CD4-positive, alpha-beta T cell treated with Interferon alpha-2 for 1 hour (primary cell): ENCODE data around the gene ACIN1.

Experiments used
- DNase-seq, 2 donors: peaks; one replicate each; pipeline ENCODE4 v3.0.0-alpha.2; 2020 to 2022

Gene ACIN1

DNA sequence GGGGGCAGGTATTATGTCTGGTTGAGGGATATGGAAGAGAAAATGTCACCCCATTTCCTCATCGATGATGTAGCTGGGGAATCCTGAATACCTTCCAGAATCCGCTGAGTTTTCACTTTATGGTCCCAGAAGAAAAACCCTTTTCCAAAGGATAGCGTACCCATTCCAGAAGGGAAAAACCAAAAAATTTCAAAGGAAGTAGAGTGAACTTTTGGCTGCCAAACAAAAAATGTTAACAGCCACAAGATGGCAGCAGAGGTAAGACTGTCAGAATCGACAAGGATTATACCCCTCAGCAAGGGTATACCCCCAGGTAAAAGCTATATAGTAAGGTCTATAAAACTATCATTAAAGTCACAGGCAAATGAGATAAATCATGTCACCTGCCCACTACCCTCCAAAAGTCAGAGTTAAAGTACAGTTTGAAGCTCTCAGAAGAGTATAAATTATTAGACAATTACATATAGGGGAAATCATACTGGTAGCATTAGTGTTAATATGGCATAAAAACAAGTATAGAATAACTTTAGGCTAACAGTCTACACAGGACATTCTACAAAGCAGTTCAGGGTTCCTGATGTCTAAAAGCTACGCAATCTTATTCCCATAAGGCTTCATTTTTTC, 18.0 kb downstream of the ACIN1 start:
- DNase-seq: peak in 1 of 2 donors; percentile 62

DNA sequence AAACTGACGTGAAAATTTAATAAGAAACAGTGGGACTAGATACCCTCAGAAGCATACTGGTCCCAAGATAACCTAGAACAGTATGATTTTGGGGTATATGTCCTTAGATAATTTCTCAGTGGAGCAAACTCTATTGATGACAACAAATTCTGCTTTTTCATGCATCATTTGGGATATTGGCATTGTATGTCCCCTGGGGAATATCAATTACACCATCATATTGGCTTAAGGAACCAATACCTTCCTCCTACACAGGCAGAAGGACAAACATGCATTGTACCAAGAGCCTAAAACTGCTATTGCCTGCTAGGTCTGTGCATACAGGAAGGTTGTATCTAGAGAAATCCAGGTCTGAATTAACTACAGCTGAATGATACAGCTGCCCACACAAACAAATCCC, 20.0 kb downstream of the ACIN1 start:
- no peak for DNase-seq

GRCh38 chr14:23071921-23072539, 22.9 kb downstream of the ACIN1 start:
- DNase-seq: no peak

GRCh38 chr14:23071244-23071920, 23.6 kb downstream of the ACIN1 start:
- DNase-seq: peak; percentile 72 to 83

- no peak for DNase-seq
These were observed 24.4 kb downstream of the ACIN1 start for GRCh38 chr14:23070262-23071129.

DNA sequence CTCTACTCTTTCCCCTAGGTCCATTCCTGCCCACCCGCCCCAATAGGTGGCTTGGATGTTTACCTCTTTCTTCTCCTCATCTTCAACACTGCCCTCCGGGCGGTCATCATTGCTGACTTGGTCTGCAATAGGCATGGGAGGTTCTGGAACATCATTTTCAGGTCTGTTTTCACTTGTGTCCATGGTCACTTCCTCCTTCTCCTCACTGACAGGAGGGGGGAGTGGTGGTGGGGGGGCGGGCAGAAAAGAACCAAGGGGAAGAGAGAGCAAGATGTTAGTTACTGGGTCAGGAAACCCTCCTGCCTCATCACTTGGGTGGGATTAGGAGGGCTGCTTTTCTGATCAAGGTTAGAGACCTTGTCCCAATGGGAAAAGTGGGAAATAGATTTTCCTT, 25.5 kb downstream of the ACIN1 start:
- no peak for DNase-seq

DNA sequence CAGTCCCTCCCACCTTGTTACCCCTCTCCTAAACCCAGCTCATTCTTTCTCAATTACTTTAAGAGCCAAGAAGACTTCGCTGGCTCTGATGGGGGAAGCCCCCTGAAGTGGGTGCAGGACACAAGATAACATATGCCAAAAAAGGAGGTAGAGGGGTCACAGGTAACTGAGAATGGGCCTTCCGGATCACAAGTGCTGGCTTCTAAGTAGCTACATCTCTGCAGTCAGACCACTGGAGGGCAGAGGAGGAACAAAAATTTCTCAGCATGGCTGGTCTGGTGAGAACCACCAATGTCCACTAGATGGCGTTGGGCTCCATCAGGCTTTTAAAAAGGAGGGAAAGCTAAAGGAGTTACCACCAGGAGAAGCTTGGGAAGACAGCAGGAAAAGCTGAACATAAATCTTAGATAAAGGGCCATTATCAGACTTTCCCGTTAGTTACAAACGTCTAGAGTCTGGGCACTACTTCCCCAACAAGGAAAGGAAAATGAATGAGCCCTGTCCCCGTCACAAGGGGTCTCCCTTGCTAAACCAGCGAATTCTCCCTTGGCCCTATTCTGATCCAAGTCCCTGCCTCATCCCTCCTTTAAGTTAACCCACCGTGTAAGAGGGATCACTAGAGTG, 26.0 kb downstream of the ACIN1 start:
- DNase-seq: peak; percentile 78 to 87

GRCh38 chr14:23067847-23068788, 26.8 kb downstream of the ACIN1 start:
- no peak for DNase-seq

- DNase-seq: no peak
These were observed 27.8 kb downstream of the ACIN1 start for GRCh38 chr14:23066855-23067744.

- no peak for DNase-seq
These were observed 28.6 kb downstream of the ACIN1 start for GRCh38 chr14:23066368-23066767.

DNA sequence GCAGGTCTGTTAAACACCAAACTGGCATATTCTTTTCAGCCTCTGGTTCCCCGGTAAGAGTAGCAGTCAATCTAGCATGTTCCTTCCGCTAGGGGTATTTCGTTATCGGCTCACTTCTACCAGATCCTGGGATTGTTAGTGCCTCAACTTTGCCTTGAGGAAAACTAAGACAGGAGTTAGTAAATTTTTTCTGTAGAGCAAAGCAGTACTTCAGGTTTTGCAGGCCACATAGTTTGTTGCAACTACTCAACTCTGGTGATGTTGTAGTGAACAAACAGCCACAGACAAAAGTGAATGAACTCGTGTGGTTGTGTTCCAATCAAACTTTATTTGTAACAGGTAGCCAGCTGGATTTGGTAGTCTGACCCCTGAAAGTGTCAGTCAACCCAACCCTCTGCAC, 31.3 kb downstream of the ACIN1 start:
- DNase-seq: no peak

- no peak for DNase-seq
These were observed 32.9 kb downstream of the ACIN1 start for GRCh38 chr14:23062002-23062401.

DNA sequence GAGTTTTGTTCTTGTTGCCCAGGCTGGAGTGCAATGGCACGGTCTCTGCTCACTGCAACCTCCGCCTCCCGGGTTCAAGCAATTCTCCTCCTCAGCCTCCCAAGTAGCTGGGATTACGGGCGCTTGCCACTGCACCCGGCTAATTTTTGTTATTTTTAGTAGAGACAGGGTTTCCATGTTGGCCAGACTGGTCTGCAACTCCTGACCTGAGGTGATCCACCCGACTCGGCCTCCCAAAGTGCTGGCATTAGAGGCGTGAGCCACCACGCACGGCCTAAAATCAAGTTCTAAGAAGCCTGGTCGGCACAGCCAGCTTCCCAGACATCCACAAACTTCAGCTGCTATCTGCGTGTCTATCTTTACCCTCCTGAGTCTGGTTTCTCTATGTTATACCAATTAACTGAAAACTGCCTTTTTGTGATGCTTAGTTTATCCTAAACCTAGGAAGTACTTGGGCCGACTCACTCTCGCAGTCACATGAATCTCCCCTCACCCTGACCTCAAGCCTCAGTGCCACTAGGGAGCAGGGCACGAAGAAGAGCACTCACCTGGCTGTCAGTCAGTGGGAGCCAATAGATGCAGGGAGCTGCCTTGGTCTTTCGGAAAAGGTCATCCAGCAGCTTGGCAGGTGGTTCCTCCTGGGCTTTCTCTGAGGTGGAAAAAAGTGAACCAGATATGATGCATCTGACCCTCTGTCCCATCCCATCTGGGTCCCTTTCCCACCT, 34.2 kb downstream of the ACIN1 start:
- no peak for DNase-seq

DNA sequence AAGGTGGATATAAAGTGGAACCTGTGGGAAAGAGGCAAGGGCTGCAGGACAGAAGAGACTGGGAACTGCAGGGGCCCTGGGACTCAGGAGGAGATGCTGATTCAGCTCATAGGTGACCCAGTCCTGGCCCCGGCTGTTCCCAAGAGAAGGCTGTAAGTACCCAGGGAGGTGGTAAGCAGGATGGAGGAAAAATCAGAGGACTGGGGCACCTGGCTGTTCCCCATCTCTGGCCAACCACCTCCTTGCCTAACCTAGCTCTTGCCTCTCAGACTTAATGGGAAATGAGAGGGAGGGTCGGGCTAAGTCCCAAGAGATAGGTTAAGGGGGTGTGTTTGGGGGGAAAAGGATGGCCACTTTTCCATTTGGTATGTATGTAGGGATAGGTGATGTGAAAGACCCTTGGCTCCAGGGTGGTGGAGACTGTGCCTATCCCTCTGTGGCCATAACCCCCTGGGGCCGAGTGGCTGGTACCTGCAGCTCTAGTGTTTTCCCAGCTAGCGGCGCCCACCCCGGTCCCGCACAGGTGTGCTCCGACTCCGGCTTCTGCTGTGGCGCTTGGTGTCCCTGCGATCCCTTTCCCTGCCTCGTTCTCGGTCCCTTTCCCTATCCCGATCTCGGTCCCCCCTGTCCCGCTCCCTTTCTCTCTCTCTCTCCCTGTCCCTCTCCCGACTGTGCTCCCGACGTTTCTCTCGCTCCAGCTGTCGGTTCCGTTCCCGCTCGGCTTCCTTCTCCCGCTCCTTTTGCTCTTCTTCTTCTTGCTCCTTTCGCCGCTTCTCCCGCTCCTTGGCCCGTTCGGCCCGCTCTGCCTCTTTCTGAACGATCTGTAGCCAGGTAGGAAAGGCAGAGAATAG, 36.1 kb downstream of the ACIN1 start:
- no peak for DNase-seq

DNA sequence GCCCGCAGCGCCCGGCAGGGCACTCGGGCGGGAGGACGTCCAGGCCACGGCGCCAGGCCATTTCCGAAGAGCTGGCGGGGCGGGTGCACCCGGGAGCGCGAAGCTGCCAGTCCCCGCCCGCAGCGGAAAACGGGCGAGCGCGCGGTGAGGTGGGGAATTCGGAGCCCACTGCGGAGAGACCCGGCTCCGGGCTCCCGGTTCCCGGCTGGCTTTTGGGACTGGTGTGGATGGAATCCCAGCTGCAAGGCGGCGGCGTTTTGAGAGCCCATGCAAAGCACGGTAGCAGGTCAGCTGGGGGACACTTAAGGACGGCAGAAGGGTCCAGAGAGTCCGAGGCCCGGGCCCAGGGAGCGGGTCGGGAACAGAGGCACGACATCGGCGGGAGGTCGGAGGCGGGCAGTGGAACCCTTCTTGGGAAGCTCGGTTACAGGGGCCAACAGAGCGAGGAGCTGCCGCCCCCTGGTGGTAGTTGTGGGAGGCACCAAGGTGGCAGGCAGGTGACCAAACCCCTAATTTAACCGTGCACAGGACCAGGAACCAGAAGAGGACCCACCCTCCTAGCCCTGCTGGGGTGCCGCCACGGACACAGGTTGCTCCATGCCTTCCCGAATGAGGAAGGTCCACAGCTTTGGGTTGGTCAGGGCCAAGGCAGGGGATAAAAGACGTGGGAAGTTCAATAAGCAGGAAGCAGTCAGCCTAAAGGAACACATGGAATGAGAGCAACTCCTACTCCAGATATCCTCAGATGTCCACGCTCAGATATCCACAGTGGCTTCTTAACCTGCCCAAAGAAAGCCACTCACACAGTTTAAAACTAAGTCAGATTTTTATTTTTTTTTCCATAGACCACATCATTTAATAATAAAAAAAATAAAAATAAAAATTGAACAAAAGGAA, 36.9 kb downstream of the ACIN1 start:
- peak; percentile 82 to 87 for DNase-seq

- peak; percentile 63 to 76 for DNase-seq
These were observed 37.8 kb downstream of the ACIN1 start, which contains the start of gene CDH24 for GRCh38 chr14:23056956-23057756. Gene CDH24, minus strand, starts transcription at chr14:23057520. Its CDS starts 1,787 bp downstream, at chr14:23055733.
